ENCODE data around the gene TRABD.

Gene TRABD

DNA sequence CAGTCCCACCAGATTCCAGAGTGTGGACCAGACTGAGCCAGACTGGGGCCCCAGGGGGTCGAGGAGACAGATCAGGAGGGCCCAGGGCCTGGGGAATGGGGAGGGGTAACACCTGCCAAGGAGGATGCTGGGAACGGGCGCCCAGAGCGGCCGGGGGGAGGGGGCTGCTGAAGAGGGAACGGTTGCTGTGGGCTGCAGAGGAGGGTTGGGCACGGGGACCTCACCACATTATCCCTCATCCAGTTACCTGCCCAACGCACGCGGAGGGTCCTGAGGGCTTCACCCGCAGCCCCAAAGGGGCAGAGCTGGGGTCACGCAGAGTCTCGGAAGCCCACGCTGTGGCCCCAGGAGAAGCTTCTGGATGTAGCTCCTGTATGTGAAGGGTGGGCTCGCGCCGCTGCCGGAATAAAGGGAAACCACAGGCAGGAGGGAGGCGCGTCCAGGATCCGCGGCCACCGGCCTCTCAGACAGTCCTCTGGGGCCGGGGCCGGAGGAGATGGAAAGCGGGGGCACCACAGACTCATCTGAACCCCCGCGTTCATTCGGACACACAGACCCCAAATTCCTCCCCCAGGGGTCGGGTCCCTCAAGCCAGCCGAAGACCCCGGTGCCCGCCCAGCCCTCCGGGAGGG is 14.2 kb downstream of the TRABD start:
- Histone ChIP-seq H3K9me3 (ENCODE audit: insufficient read depth, low read depth, low read length) (peaks cover 1% of the 10 kb centered on the region), H3K79me1 (ENCODE audit: low read length) (peaks cover 8% of the 10 kb centered on the region), H3K4me1 (ENCODE audit: control insufficient read depth in 1 of 2, insufficient read depth in 2 of 2, low read length in 2 of 2) (peaks cover 8 to 13% of the 10 kb centered on the region in 2 experiments), H4K12ac (ENCODE audit: low read depth, low read length) (peak overlapping the region; percentile 62), H3K14ac (ENCODE audit: low read length) (peak overlapping the region; percentile 61), H2BK5ac (ENCODE audit: low read depth, low read length, poor library complexity) (peak overlapping the region; percentile 59), H3K36me3 (ENCODE audit: control insufficient read depth in 1 of 2, insufficient read depth in 2 of 2, low read length in 2 of 2) (peaks cover 34 to 41% of the 10 kb centered on the region in 2 experiments), H4K91ac (ENCODE audit: low read depth, low read length) (peak overlapping the region; percentile 58), H2BK12ac (ENCODE audit: low read length) (no peak overlapping the region), H2BK120ac (ENCODE audit: insufficient read depth, low read length, poor library complexity) (peak overlapping the region; percentile 12), H3K4me2 (ENCODE audit: low read length) (peak overlapping the region; percentile 93), H3K9ac (ENCODE audit: low read length) (peak overlapping the region; percentile 71), H3K79me2 (ENCODE audit: control insufficient read depth, insufficient read depth, low read length, poor library complexity) (peaks cover 10% of the 10 kb centered on the region), H3K4me3 (ENCODE audit: low read depth, low read length) (peak overlapping the region; percentile 83), H3K23ac (ENCODE audit: low read length) (no peak overlapping the region), H2AFZ (ENCODE audit: insufficient read depth, low read length, poor library complexity) (peak overlapping the region; percentile 92), H3K4ac (ENCODE audit: low read depth, low read length) (no peak overlapping the region), H3K27ac (ENCODE audit: low read depth, low read length) (no peak overlapping the region), H2AK5ac (ENCODE audit: low read length) (no peak overlapping the region), H4K8ac (ENCODE audit: low read depth, low read length) (peak overlapping the region; percentile 77), H3K27me3 (ENCODE audit: insufficient read depth, low read length) (no peaks in the 10 kb centered on the region), H3K18ac (ENCODE audit: low read length) (peak overlapping the region; percentile 30)
- peak in 1 of 2 donors; percentile 24 for DNase-seq
- no CpG with 5 or more reads among the region's 34 CpGs for WGBS (ENCODE audit: extremely low coverage, insufficient coverage, insufficient read length)

DNA sequence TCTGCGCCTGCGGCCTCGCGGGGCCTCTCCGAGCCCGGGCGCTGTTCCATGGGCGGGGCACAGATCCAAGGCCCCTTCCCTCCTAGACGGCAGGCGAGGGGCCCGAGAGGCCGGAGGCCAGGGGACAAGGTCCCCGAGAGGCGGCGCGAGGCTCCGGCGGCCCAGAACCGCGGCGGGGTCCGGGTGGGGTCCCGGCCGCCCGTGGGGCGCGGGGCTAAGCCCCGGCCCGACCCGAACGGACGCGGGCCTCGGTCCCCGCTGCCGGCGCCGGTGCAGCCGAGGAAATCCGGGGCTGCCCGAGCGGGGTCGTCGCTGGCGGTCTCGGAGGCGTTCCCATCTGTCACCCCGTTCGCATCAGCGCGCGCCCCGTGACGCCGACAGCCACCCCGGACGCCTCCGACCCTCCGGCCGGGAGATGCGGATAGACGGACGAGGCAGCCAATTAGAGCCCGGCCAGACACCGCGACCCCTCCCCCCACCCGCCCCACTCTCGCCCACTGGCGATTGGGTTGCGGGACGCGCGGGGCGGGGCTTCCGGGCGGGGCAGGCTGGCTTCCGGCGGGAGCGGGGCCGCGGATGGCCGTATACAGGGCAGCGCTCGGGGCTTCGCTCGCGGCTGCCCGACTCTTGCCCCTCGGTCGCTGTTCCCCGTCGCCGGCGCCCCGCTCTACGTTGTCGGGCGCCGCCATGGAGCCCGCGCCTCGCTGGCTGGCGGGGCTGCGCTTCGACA is 14.9 kb downstream of the TRABD start, which contains the start of gene SELENOO:
TSS of gene SELENOO (plus strand) at position 551 of the 730 bp plus-strand sequence. CDS start at position 577, 26 bp downstream.
- Histone ChIP-seq H2BK12ac (ENCODE audit: low read length) (no peak within 1 kb of the TSS), H2AFZ (ENCODE audit: insufficient read depth, low read length, poor library complexity) (peak within 1 kb of the TSS; percentile 94), H3K4ac (ENCODE audit: low read depth, low read length) (peak within 1 kb of the TSS; percentile 72), H3K9me3 (ENCODE audit: insufficient read depth, low read depth, low read length) (peaks cover 1% of the 10 kb centered on the region), H3K4me1 (ENCODE audit: control insufficient read depth in 1 of 2, insufficient read depth in 2 of 2, low read length in 2 of 2) (peaks cover 8 to 13% of the 10 kb centered on the region in 2 experiments), H3K18ac (ENCODE audit: low read length) (peak within 1 kb of the TSS; percentile 69), H2BK120ac (ENCODE audit: insufficient read depth, low read length, poor library complexity) (peak within 1 kb of the TSS; percentile 12), H2AK5ac (ENCODE audit: low read length) (peak within 1 kb of the TSS; percentile 42), H2BK5ac (ENCODE audit: low read depth, low read length, poor library complexity) (peak within 1 kb of the TSS; percentile 59), H4K8ac (ENCODE audit: low read depth, low read length) (peak within 1 kb of the TSS; percentile 88), H3K14ac (ENCODE audit: low read length) (peak within 1 kb of the TSS; percentile 61), H3K79me1 (ENCODE audit: low read length) (peaks cover 8% of the 10 kb centered on the region), H4K91ac (ENCODE audit: low read depth, low read length) (peak within 1 kb of the TSS; percentile 88), H3K27me3 (ENCODE audit: insufficient read depth, low read length) (no peaks in the 10 kb centered on the region), H3K23ac (ENCODE audit: low read length) (no peak within 1 kb of the TSS), H3K9ac (ENCODE audit: low read length) (peak within 1 kb of the TSS; percentile 97), H3K27ac (ENCODE audit: low read depth, low read length) (no peak within 1 kb of the TSS), H3K4me3 (ENCODE audit: low read depth, low read length) (peak within 1 kb of the TSS; percentile 95), H3K36me3 (ENCODE audit: control insufficient read depth in 1 of 2, insufficient read depth in 2 of 2, low read length in 2 of 2) (peaks cover 31 to 37% of the 10 kb centered on the region in 2 experiments), H3K79me2 (ENCODE audit: control insufficient read depth, insufficient read depth, low read length, poor library complexity) (peaks cover 10% of the 10 kb centered on the region), H3K4me2 (ENCODE audit: low read length) (peak within 1 kb of the TSS; percentile 98), H4K12ac (ENCODE audit: low read depth, low read length) (peak within 1 kb of the TSS; percentile 62)
- no CpG with 5 or more reads among the region's 105 CpGs for WGBS (ENCODE audit: extremely low coverage, insufficient coverage, insufficient read length)
- DNase-seq, result peak; percentile 75 to 84

- H3K9ac ChIP-seq (ENCODE audit: low read length), result peak overlapping the region; percentile 97
- peaks cover 1% of the 10 kb centered on the region for H3K9me3 ChIP-seq (ENCODE audit: insufficient read depth, low read depth, low read length)
- no CpG with 5 or more reads among the region's 115 CpGs for WGBS (ENCODE audit: extremely low coverage, insufficient coverage, insufficient read length)
- peaks cover 10% of the 10 kb centered on the region for H3K79me2 ChIP-seq (ENCODE audit: control insufficient read depth, insufficient read depth, low read length, poor library complexity)
- peak overlapping the region; percentile 94 for H2AFZ ChIP-seq (ENCODE audit: insufficient read depth, low read length, poor library complexity)
- H3K23ac ChIP-seq (ENCODE audit: low read length), result no peak overlapping the region
- H3K4me2 ChIP-seq (ENCODE audit: low read length), result peak overlapping the region; percentile 98
- H4K8ac ChIP-seq (ENCODE audit: low read depth, low read length), result peak overlapping the region; percentile 88
- peak overlapping the region; percentile 35 for H4K12ac ChIP-seq (ENCODE audit: low read depth, low read length)
- peaks cover 8 to 13% of the 10 kb centered on the region in 2 experiments for H3K4me1 ChIP-seq (ENCODE audit: control insufficient read depth in 1 of 2, insufficient read depth in 2 of 2, low read length in 2 of 2)
- no peak overlapping the region for H2BK120ac ChIP-seq (ENCODE audit: insufficient read depth, low read length, poor library complexity)
- H2BK5ac ChIP-seq (ENCODE audit: low read depth, low read length, poor library complexity), result peak overlapping the region; percentile 58
- H3K4ac ChIP-seq (ENCODE audit: low read depth, low read length), result peak overlapping the region; percentile 72
- no peaks in the 10 kb centered on the region for H3K27me3 ChIP-seq (ENCODE audit: insufficient read depth, low read length)
- peak overlapping the region; percentile 95 for H3K4me3 ChIP-seq (ENCODE audit: low read depth, low read length)
- H3K18ac ChIP-seq (ENCODE audit: low read length), result peak overlapping the region; percentile 69
- H3K27ac ChIP-seq (ENCODE audit: low read depth, low read length), result no peak overlapping the region
- peaks cover 31 to 36% of the 10 kb centered on the region in 2 experiments for H3K36me3 ChIP-seq (ENCODE audit: control insufficient read depth in 1 of 2, insufficient read depth in 2 of 2, low read length in 2 of 2)
- DNase-seq, result peak in 1 of 2 donors; percentile 33
- peaks cover 8% of the 10 kb centered on the region for H3K79me1 ChIP-seq (ENCODE audit: low read length)
- peak overlapping the region; percentile 47 for H3K14ac ChIP-seq (ENCODE audit: low read length)
- H2AK5ac ChIP-seq (ENCODE audit: low read length), result peak overlapping the region; percentile 35
- H4K91ac ChIP-seq (ENCODE audit: low read depth, low read length), result peak overlapping the region; percentile 88
- H2BK12ac ChIP-seq (ENCODE audit: low read length), result no peak overlapping the region
Observed at GRCh38 chr22:50201191-50202129, 15.7 kb downstream of the TRABD start.

All from trophoblast cell (in vitro differentiated cells and primary cell).